Adrenal gland (tissue), 12 donors: Measurements from ENCODE around the gene C1RL. TPM values are rescaled to one million over a fixed set of nuclear protein-coding genes. Genes with fewer than 3 reads are reported as not detected.

ENCODE experiments used
- DNase-seq, 7 donors: peaks; one replicate each; pipeline ENCODE4 v3.0.0-alpha.2; 2019 to 2020
- H3K27ac ChIP-seq, 5 donors: fragments of 200-600 bp; sonication (generic) in 4 of 5; 1 replicate in 3 of 5; 2 replicates in 2 of 5; pipeline versions ENCODE4 v1.5.1 to v1.8.0; 2016 to 2020; ENCODE audit warnings: mild to moderate bottlenecking in 1 of 5
- H3K27me3 ChIP-seq: fragments of 200-600 bp; 2 replicates; pipeline ENCODE4 v1.8.0; 2021
- H3K36me3 ChIP-seq, 2 donors: fragments of 200-600 bp; replicated peaks in 1 of 2; 1 replicate in 1 of 2; 2 replicates in 1 of 2; pipeline versions ENCODE4 v1.5.1 to v1.8.0; 2018 to 2022
- H3K4me1 ChIP-seq, 2 donors: fragments of 200-600 bp; replicated peaks in 1 of 2; 1 replicate in 1 of 2; 2 replicates in 1 of 2; pipeline versions ENCODE4 v1.5.1 to v1.8.0; 2018 to 2021
- H3K4me3 ChIP-seq, 4 donors: fragments of 200-600 bp; sonication (generic) in 3 of 4; one replicate each; pipeline ENCODE4 v1.5.1; 2016 to 2018
- H3K9me3 ChIP-seq, 3 donors: fragments of 200-600 bp; sonication (generic) in 1 of 3; replicated peaks in 1 of 3; 1 replicate in 2 of 3; 2 replicates in 1 of 3; pipeline versions ENCODE4 v1.5.1 to v1.8.0; 2016 to 2021
- POLR2A ChIP-seq, 2 donors: fragments of 450-650 bp; IDR thresholded peaks; one replicate each; pipeline ENCODE4 v1.6.1; 2017; ENCODE audit warnings: antibody characterized with exemption in 2 of 2, mild to moderate bottlenecking in 2 of 2, moderate library complexity in 1 of 2
- WGBS, 4 donors: extraction: QIAGEN DNeasy Blood & Tissue Kit in 2 of 4; methylation state at CpG; one replicate each; pipeline versions ENCODE4 v1.1.5 to v1.1.7; 2013 to 2017; 5-methylcytosine and 5-hydroxymethylcytosine counted together
- intact Hi-C, 2 donors: fragments of 100-400 bp; cut with DNase I; formaldehyde crosslinking; loops; one replicate each; pipeline versions ENCODE4 v1.14.1 to v1.15.0; 2022 to 2023
- polyA plus RNA-seq, 3 donors: library from polyadenylated mRNA; stranded (reverse); fragments of 200-250 nt in 2 of 3; fragments of 350-450 nt in 1 of 3; fragmentation: Illumina TruSeq in 1 of 3; extraction: RNeasy Lipid Tissue Mini Kit (QIAGEN cat#74804) in 1 of 3; gene quantifications; one replicate each; pipeline ENCODE4 v1.2.3, GENCODE V29; 2013 to 2014
- total RNA-seq, 9 donors: library from RNA; depleted of rRNA in 4 of 9; stranded (reverse); fragments of >200 nt in 4 of 9; fragments of 120-200 nt in 1 of 9; fragmentation: NEBNext Ultra II Directional in 1 of 9; extraction: Animal tissue kit (Norgen Biotek cat#: 25700) in 1 of 9; gene quantifications; one replicate each; pipeline versions ENCODE4 v1.1.0 to v1.2.4, GENCODE V29; 2013 to 2023
- TF ChIP-seq, protein P1 (sequence below), 6 experiments: fragments of 450-650 bp in 4 of 6; fragments of 200-600 bp in 2 of 6; sonication (generic) in 1 of 6; IDR thresholded peaks; 1 replicate in 5 of 6; 2 replicates in 1 of 6; pipeline versions ENCODE4 v1.5.1 to v1.8.0; 2016 to 2021; ENCODE audit warnings: antibody characterized with exemption in 6 of 6, mild to moderate bottlenecking in 2 of 6, moderate library complexity in 1 of 6
- donor health status: healthy with polysubstance abuse.
- donor health status: Bipolar disorder and iron deficiency.
- donor health status: DM: yes; HTN: yes; CAD: no.
- donor health status: DM: no; HTN: no; CAD: no.
- donor health status: DM: no; HTN: no; CAD: no.
- donor health status: DM: yes; HTN: yes; CAD: no.

The C1RL gene
- total and polyA plus RNA-seq, 12 donors, result 33.3 to 407 (median 157) TPM

DNA sequence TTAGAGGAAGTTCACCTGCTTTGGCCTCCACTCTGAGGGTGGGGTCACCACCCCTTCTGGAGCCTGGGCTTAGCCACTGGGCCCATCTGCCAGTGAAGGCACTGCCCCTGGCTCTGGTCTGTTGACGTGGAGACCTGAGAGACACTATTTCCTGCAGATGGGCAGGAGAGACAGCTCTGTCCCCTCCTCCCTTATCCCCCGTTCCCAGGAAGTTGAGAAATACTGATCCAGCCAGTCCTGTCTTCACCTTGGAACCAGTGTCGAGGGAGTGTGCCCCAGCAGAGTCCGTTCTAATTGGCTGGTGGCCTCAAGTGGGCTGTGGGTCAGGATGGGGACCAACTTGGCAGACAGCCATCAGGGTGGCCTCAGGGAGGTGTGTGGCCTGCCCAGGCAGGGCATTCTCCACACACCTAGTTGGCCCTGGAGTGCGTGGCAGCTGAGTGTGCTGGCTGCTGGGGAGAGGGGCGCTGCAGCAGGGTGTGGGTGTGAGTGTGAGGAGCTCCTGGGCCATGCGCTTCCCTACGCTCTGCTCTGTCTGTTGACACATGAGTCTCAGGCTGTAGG lies 46.5 kb upstream of the C1RL start:
- Histone ChIP-seq H3K4me1 (no peaks in the 10 kb centered on the region), H3K9me3 (no peaks in the 10 kb centered on the region), H3K36me3 (peaks cover 0 to 41% of the 10 kb centered on the region in 2 donors), H3K27me3 (no peaks in the 10 kb centered on the region), H3K4me3 (no peak overlapping the region), H3K27ac (peak overlapping the region in 1 of 5 donors; percentile 62)
- WGBS, 4 donors, result 77 to 100% (median 86%) methylated on average over 2 to 8 of the region's 8 CpGs; no CpG with 5 or more reads in 1 of the 4 donors
- intact Hi-C loops, result no loop called here
- TF ChIP-seq POLR2A (IDR thresholded peaks at IDR 0.05), result no peak
- TF ChIP-seq, protein P1, sequence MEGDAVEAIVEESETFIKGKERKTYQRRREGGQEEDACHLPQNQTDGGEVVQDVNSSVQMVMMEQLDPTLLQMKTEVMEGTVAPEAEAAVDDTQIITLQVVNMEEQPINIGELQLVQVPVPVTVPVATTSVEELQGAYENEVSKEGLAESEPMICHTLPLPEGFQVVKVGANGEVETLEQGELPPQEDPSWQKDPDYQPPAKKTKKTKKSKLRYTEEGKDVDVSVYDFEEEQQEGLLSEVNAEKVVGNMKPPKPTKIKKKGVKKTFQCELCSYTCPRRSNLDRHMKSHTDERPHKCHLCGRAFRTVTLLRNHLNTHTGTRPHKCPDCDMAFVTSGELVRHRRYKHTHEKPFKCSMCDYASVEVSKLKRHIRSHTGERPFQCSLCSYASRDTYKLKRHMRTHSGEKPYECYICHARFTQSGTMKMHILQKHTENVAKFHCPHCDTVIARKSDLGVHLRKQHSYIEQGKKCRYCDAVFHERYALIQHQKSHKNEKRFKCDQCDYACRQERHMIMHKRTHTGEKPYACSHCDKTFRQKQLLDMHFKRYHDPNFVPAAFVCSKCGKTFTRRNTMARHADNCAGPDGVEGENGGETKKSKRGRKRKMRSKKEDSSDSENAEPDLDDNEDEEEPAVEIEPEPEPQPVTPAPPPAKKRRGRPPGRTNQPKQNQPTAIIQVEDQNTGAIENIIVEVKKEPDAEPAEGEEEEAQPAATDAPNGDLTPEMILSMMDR (IDR thresholded peaks at IDR 0.05), result no peak
- peak in 1 of 7 donors; percentile 88 for DNase-seq

DNA sequence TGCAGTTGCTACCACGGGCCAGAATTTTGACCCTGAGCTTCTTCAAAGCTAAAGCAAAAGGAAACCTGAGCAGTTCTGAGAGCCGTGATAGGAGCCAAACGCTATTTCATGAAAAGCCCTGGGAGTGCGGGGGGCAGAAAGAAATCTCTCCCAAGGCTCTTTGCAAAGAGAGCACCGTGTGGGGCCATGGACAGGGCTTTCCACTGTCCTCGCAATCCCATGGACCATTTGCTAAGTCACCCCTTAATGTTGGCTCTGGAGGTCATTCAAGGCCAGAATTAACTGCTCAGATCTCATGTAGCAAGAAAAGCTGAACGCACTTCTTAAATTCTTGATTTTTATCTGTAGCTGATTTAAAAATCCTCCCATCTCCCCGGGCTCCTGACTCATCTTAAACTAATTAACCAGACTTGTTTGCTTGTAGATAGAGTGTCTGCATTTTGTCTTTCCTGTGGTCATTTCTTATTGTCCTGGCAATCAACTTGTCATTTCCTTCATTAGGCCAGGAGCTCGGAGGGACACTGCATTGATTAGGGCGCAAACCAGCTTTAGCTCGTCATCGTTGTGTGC lies 46.0 kb upstream of the C1RL start:
- peaks cover 0 to 47% of the 10 kb centered on the region in 2 donors for H3K36me3 ChIP-seq

DNA sequence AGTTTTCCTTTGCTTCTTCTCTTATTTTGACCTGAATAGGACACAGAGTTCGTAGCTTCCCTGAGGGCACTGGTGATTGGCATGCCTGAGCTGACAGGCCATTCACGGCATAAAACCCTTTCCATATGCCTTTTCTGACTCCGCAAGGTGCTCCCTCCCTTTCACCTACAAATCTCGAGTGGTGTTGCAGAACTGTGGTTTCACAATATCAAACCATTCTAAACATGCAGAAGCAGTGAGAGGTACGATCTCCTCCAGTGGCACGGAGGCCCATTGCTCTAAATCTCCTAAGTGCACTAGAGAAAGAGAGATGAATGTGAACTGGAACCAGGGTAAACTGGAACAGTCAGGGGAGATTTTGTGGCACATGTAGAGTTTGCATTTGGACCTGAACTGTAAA lies 45.0 kb upstream of the C1RL start:
- TF ChIP-seq, protein P1 (IDR thresholded peaks at IDR 0.05), result no peak
- TF ChIP-seq POLR2A (IDR thresholded peaks at IDR 0.05), result no peak
- Histone ChIP-seq H3K27ac (peak overlapping the region in 1 of 5 donors; percentile 26), H3K36me3 (peaks cover 0 to 55% of the 10 kb centered on the region in 2 donors), H3K4me1 (no peaks in the 10 kb centered on the region), H3K9me3 (no peaks in the 10 kb centered on the region), H3K27me3 (no peaks in the 10 kb centered on the region), H3K4me3 (no peak overlapping the region)
- intact Hi-C loops, result no loop called here
- WGBS, 4 donors, result 81 to 94% (median 88%) methylated on average over 6 of the region's 6 CpGs
- peak in 1 of 7 donors; percentile 46 for DNase-seq

More for the DNA sequence above, 46.0 kb upstream of the C1RL start:
- TF ChIP-seq, protein P1 (IDR thresholded peaks at IDR 0.05), result no peak
- no peak for TF ChIP-seq POLR2A (IDR thresholded peaks at IDR 0.05)
- Histone ChIP-seq H3K27me3 (no peaks in the 10 kb centered on the region), H3K9me3 (no peaks in the 10 kb centered on the region), H3K27ac (peak overlapping the region in 1 of 5 donors; percentile 62), H3K4me1 (no peaks in the 10 kb centered on the region), H3K4me3 (no peak overlapping the region)
- WGBS, 4 donors, result 83 to 93% (median 86%) methylated on average over 12 of the region's 12 CpGs
- DNase-seq, result peak in 1 of 7 donors; percentile 58
- intact Hi-C loops, result no loop called here

DNA sequence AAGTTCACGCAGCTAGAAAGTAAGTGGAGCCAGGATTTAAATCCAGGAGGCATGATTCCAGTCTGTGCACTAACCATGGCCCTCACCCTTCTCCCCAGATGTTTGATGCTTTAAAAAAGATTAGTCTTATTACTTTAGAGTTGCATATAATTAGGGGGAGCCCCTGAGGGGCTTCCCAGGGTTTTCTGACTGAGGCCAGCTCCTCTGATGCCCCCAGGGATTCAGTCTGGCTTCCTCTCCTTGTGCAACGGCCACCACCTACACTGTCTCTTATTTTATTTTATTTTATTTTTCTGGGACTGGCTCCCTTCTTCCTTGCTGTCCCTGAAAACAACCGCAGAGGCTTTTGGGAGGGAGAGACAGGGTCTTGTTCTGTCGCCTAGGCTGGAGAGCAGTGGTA lies 43.8 kb upstream of the C1RL start:
- H3K27ac ChIP-seq, result no peak overlapping the region
- H3K4me3 ChIP-seq, result no peak overlapping the region
- intact Hi-C loops, result no loop called here
- TF ChIP-seq POLR2A (IDR thresholded peaks at IDR 0.05), result no peak
- TF ChIP-seq, protein P1 (IDR thresholded peaks at IDR 0.05), result no peak
- no peaks in the 10 kb centered on the region for H3K9me3 ChIP-seq
- 86 to 90% (median 87%) methylated on average over 4 of the region's 4 CpGs for WGBS, 4 donors
- DNase-seq, result no peak
- no peaks in the 10 kb centered on the region for H3K4me1 ChIP-seq
- peaks cover 0 to 63% of the 10 kb centered on the region in 2 donors for H3K36me3 ChIP-seq
- no peaks in the 10 kb centered on the region for H3K27me3 ChIP-seq
